Cardiac fibroblast (primary cell): ENCODE results near the gene OLFML1.
A peak's percentile ranks its signal among the peaks of the same experiment; 100 is the strongest.

Experiments
- DNase-seq, 2 donors: peaks; one replicate each; pipeline versions ENCODE4 v3.0.0 to v3.0.0-alpha.2; 2010; ENCODE audit warnings: low read depth in 2 of 2
- H3K4me3 ChIP-seq, 2 donors: replicated peaks in 1 of 2; 1 replicate in 1 of 2; 2 replicates in 1 of 2; pipeline ENCODE4 v1.5.1; 2011; ENCODE audit warnings: low read depth in 2 of 2, low read length in 2 of 2, mild to moderate bottlenecking in 2 of 2, moderate library complexity in 1 of 2
- CTCF ChIP-seq: IDR thresholded peaks from one replicate; pipeline ENCODE4 v1.5.1; 2011; ENCODE audit warnings: low read depth, mild to moderate bottlenecking, low read length, inconsistent platforms

OLFML1 gene

GRCh38 chr11:7508087-7508486 is 22.8 kb downstream of the OLFML1 start:
- no peak for DNase-seq
- no peak for TF ChIP-seq CTCF
- no peak overlapping the region for H3K4me3 ChIP-seq

GRCh38 chr11:7509966-7510365 is 24.7 kb downstream of the OLFML1 start:
- no peak for TF ChIP-seq CTCF
- peak in 1 of 2 donors; percentile 13 for DNase-seq
- H3K4me3 ChIP-seq = no peak overlapping the region

- DNase-seq = peak in 1 of 2 donors; percentile 30
- H3K4me3 ChIP-seq = no peak overlapping the region
- no peak for TF ChIP-seq CTCF
Observed at GRCh38 chr11:7511401-7511800, 26.1 kb downstream of the OLFML1 start.

GRCh38 chr11:7512525-7513233 is 27.4 kb downstream of the OLFML1 start:
- peak overlapping the region; percentile 63 to 70 for H3K4me3 ChIP-seq
- peak; percentile 3 for TF ChIP-seq CTCF
- DNase-seq = peak; percentile 42 to 55

- TF ChIP-seq CTCF = peak; percentile 73
- peak within 1 kb of the TSS; percentile 63 to 70 for H3K4me3 ChIP-seq
- DNase-seq = peak; percentile 69 to 73
Observed at GRCh38 chr11:7513234-7514098, 28.2 kb downstream of the OLFML1 start, which contains the start of gene PPFIBP2. Gene PPFIBP2, plus strand, starts transcription at chr11:7513999. Its CDS starts 35,477 bp downstream, at chr11:7549476.

GRCh38 chr11:7514099-7514591 is 28.8 kb downstream of the OLFML1 start:
- TF ChIP-seq CTCF = no peak
- DNase-seq = no peak
- peak overlapping the region; percentile 63 to 70 for H3K4me3 ChIP-seq
